Mucosa of descending colon (tissue), 3 donors: Measurements from ENCODE around the gene DLX5. TPM values are rescaled to one million over a fixed set of nuclear protein-coding genes. Genes with fewer than 3 reads are reported as not detected.

Experiments
- ATAC-seq: fragments of 200-7000 bp; cut with Tn5 transposase; one replicate; pipeline ENCODE4 v1.9.1; 2020; ENCODE audit warnings: mild to moderate bottlenecking, moderate library complexity
- DNase-seq, 3 donors: peaks; one replicate each; pipeline ENCODE4 v3.0.0-alpha.2; 2020
- H3K36me3 ChIP-seq: fragments of 200-600 bp; one replicate; pipeline ENCODE4 v1.8.0; 2021; ENCODE audit warnings: low read depth, mild to moderate bottlenecking
- H3K4me1 ChIP-seq: fragments of 200-600 bp; one replicate; pipeline ENCODE4 v1.8.0; 2021; ENCODE audit warnings: low read depth, mild to moderate bottlenecking
- H3K4me3 ChIP-seq: fragments of 200-600 bp; one replicate; pipeline ENCODE4 v1.8.0; 2021; ENCODE audit warnings: mild to moderate bottlenecking
- H3K9me3 ChIP-seq: fragments of 200-600 bp; one replicate; pipeline ENCODE4 v1.8.0; 2021; ENCODE audit warnings: mild to moderate bottlenecking
- CTCF ChIP-seq: fragments of 200-600 bp; IDR thresholded peaks from one replicate; pipeline ENCODE4 v1.8.0; 2022; ENCODE audit warnings: antibody characterized with exemption, mild to moderate bottlenecking
- intact Hi-C, 2 donors: fragments of 100-400 bp; cut with DNase I in 1 of 2; cut with micrococcal nuclease in 1 of 2; formaldehyde crosslinking; loops; one replicate each; pipeline versions ENCODE4 v1.11.0 to v1.11.1; 2022; cut with DNase I, micrococcal nuclease
- total RNA-seq, 3 donors: library from RNA; stranded (reverse); fragmentation: NEBNext Ultra II Directional in 2 of 3; extraction: Animal tissue kit (Norgen Biotek cat#: 25700) in 2 of 3; gene quantifications; one replicate each; pipeline versions ENCODE4 v1.2.1 to v1.2.4, GENCODE V29; 2021 to 2023
- donor health status: DM: no; HTN: no; CAD: no; lungs with moderate emphysema.
- donor health status: DM: no; HTN: no; CAD: no.
- donor health status: DM: no; HTN: yes; CAD: no.

DLX5 gene
- total RNA-seq, 3 donors from 2014 or later = 0.89 TPM; not detected in 2

- intact Hi-C loops = no loop called here
- H3K9me3 ChIP-seq = no peaks in the 10 kb centered on the region
- no peak overlapping the region for H3K4me3 ChIP-seq
- no peaks in the 10 kb centered on the region for H3K36me3 ChIP-seq
- ATAC-seq (no peak), DNase-seq (no peak)
- no peaks in the 10 kb centered on the region for H3K4me1 ChIP-seq
- TF ChIP-seq CTCF = no peak
Observed at GRCh38 chr7:96985992-96986391, 38.6 kb downstream of the DLX5 start.

- intact Hi-C loops = no loop called here
- no peaks in the 10 kb centered on the region for H3K4me1 ChIP-seq
- H3K36me3 ChIP-seq = no peaks in the 10 kb centered on the region
- no peaks in the 10 kb centered on the region for H3K9me3 ChIP-seq
- TF ChIP-seq CTCF = no peak
- ATAC-seq = no peak
- DNase-seq = no peak
- no peak overlapping the region for H3K4me3 ChIP-seq
Observed at GRCh38 chr7:96982586-96982985, 42.0 kb downstream of the DLX5 start.

GRCh38 chr7:96979551-96980276 is 44.9 kb downstream of the DLX5 start:
- no peak for TF ChIP-seq CTCF
- no peak for ATAC-seq
- intact Hi-C loops = no loop called here
- H3K9me3 ChIP-seq = no peaks in the 10 kb centered on the region
- no peak overlapping the region for H3K4me3 ChIP-seq
- H3K36me3 ChIP-seq = no peaks in the 10 kb centered on the region
- no peaks in the 10 kb centered on the region for H3K4me1 ChIP-seq
- no peak for DNase-seq

GRCh38 chr7:96977445-96977844 is 47.2 kb downstream of the DLX5 start:
- intact Hi-C loops = no loop called here
- DNase-seq = no peak
- Histone ChIP-seq H3K36me3 (no peaks in the 10 kb centered on the region), H3K4me1 (no peaks in the 10 kb centered on the region), H3K4me3 (no peak overlapping the region), H3K9me3 (no peaks in the 10 kb centered on the region)
- ATAC-seq = no peak
- TF ChIP-seq CTCF = no peak

DNA sequence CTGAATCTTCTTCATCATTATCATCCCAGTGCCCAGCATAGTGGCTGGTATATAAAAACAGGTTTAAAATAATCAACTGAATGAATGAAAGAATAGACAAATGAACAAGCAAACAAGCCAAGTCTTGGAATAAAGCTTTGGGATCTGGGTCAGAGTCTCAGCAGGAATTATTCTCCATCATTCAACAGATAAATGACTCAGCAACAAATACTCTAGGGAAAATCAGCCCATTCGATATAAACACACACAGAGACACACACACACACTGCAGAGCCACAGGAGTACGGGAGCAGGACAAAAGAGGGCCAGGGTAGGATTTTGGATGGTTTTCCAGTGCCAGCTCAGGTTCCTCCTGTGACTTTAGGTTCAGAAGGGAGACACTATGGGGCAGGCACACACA is 48.5 kb downstream of the DLX5 start:
- no peaks in the 10 kb centered on the region for H3K36me3 ChIP-seq
- H3K4me3 ChIP-seq = no peak overlapping the region
- intact Hi-C loops = no loop called here
- DNase-seq (no peak), ATAC-seq (no peak)
- H3K4me1 ChIP-seq = no peaks in the 10 kb centered on the region
- H3K9me3 ChIP-seq = no peaks in the 10 kb centered on the region
- no peak for TF ChIP-seq CTCF

DNA sequence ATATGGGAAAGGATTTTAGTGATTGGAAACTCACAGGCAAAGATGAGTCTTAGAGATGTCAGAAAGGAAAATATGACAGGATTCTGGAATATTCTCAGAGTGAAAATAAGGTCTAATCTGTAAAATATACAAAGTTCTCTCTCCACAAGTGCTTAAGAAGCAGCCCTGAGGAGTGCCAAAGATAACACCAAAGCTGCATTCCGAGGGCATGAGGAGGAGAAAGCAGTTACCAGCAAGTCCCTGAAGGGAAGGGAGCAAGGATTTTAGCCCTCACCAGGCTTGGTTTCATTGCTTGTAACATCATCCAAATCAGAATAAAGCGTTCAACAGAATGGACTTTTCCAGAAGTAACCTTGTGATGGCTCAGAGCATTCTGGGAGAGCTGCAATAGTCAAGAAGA is 50.6 kb downstream of the DLX5 start:
- no peak for DNase-seq

More for the DNA sequence above, 50.6 kb downstream of the DLX5 start:
- Histone ChIP-seq H3K36me3 (no peaks in the 10 kb centered on the region), H3K4me1 (no peaks in the 10 kb centered on the region), H3K9me3 (no peaks in the 10 kb centered on the region), H3K4me3 (no peak overlapping the region)
- intact Hi-C loops = no loop called here
- ATAC-seq = no peak
- TF ChIP-seq CTCF = no peak
